Stomach smooth muscle (tissue), 2 donors: Measurements from ENCODE around the gene BPIFB6.

Experiments used
- H3K27ac ChIP-seq: one replicate; pipeline ENCODE4 v1.7.0; 2013; ENCODE audit warnings: mild to moderate bottlenecking, low read length, inconsistent platforms
- H3K27me3 ChIP-seq, 2 donors: one replicate each; pipeline ENCODE4 v1.7.0; 2013; ENCODE audit warnings: low read length in 2 of 2; ENCODE audit not compliant: insufficient read depth in 2 of 2, control insufficient read depth in 1 of 2
- H3K36me3 ChIP-seq, 2 donors: one replicate each; pipeline ENCODE4 v1.7.0; 2013; ENCODE audit warnings: low read length in 2 of 2; ENCODE audit not compliant: control insufficient read depth in 2 of 2, insufficient read depth in 2 of 2
- H3K4me1 ChIP-seq: one replicate; pipeline ENCODE4 v1.7.0; 2013; ENCODE audit warnings: low read length; ENCODE audit not compliant: control insufficient read depth, insufficient read depth
- H3K4me3 ChIP-seq, 2 donors: one replicate each; pipeline ENCODE4 v1.7.0; 2013; ENCODE audit warnings: low read length in 2 of 2
- H3K9ac ChIP-seq, 2 donors: one replicate each; pipeline ENCODE4 v1.7.0; 2013; ENCODE audit warnings: low read length in 2 of 2, mild to moderate bottlenecking in 1 of 2
- H3K9me3 ChIP-seq, 2 donors: one replicate each; pipeline ENCODE4 v1.7.0; 2013; ENCODE audit warnings: low read length in 2 of 2; ENCODE audit not compliant: control insufficient read depth in 2 of 2
- donor health status: healthy.
- donor health status: Pancreatic carcinoma.

The BPIFB6 gene

DNA sequence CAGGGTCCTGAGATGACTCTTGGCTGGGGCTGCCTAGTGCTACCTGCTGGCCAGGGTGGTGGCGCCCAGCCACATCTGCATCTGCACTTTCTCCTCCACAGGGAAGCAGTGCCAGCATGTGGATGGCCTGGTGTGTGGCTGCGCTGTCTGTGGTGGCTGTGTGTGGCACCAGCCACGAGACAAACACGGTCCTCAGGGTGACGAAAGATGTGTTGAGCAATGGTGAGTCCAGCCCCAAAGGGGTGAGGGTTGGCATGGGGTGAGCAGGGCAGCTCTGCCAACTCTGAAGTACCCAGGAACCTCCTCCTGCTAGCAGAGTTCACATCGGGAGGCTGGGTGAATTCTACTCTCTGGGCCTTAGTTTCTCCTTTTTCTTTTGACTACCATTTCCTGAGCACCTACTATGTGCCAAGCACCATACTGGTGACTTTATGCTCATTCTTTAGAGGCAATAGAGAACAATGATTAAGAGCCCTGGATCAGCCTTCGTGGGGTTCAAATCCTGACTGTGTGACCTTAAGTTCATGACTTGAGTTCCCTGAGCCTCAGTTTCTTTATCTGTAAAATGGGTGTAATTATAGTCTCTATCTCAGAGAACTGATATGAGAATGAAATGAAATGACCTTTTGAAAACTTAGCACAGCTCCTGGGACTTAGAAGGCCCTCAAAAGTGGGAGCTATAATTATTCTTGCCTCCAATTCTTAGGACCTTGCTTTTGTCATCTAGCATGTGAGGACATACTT lies 50.1 kb downstream of the BPIFB6 start:
- Histone ChIP-seq H3K27me3 (peaks cover 0 to 5% of the 10 kb centered on the region in 2 donors), H3K36me3 (no peaks in the 10 kb centered on the region), H3K27ac (no peak overlapping the region), H3K9me3 (no peaks in the 10 kb centered on the region), H3K4me3 (no peak overlapping the region), H3K4me1 (no peaks in the 10 kb centered on the region), H3K9ac (no peak overlapping the region)

GRCh38 chr20:33082546-33082945 lies 51.1 kb downstream of the BPIFB6 start:
- Histone ChIP-seq H3K27ac (no peak overlapping the region), H3K9me3 (no peaks in the 10 kb centered on the region), H3K36me3 (no peaks in the 10 kb centered on the region), H3K4me1 (no peaks in the 10 kb centered on the region), H3K4me3 (no peak overlapping the region), H3K27me3 (peaks cover 0 to 3% of the 10 kb centered on the region in 2 donors), H3K9ac (no peak overlapping the region)

GRCh38 chr20:33083544-33084340 lies 52.3 kb downstream of the BPIFB6 start:
- Histone ChIP-seq H3K9me3 (no peaks in the 10 kb centered on the region), H3K27me3 (peaks cover 0 to 3% of the 10 kb centered on the region in 2 donors), H3K4me1 (no peaks in the 10 kb centered on the region), H3K9ac (no peak overlapping the region), H3K36me3 (no peaks in the 10 kb centered on the region), H3K4me3 (no peak overlapping the region), H3K27ac (no peak overlapping the region)

DNA sequence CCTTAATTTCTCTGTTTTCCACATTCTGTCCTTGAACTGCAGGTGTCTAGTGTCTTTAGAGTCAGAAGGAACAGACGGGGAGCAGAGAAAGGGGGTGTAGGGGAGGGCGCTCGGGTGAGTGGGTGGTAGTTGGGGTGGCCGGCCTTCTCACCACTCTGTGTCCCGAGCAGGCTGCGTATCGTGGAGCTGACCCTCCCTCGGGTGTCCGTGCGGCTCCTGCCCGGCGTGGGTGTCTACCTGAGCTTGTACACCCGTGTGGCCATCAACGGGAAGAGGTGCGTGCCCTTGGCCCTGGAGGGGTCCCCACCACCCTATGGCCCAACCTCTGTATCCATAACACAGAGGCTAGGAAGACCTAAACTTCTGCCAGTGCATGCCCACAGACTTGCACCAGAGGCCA lies 53.3 kb downstream of the BPIFB6 start:
- Histone ChIP-seq H3K27me3 (peaks cover 0 to 3% of the 10 kb centered on the region in 2 donors), H3K27ac (no peak overlapping the region), H3K9me3 (no peaks in the 10 kb centered on the region), H3K36me3 (no peaks in the 10 kb centered on the region), H3K9ac (no peak overlapping the region), H3K4me1 (no peaks in the 10 kb centered on the region), H3K4me3 (no peak overlapping the region)

- H3K27me3 ChIP-seq: peaks cover 0 to 3% of the 10 kb centered on the region in 2 donors
- H3K27ac ChIP-seq: no peak overlapping the region
- no peaks in the 10 kb centered on the region for H3K36me3 ChIP-seq
- H3K4me1 ChIP-seq: no peaks in the 10 kb centered on the region
- H3K9me3 ChIP-seq: no peaks in the 10 kb centered on the region
- no peak overlapping the region for H3K4me3 ChIP-seq
- H3K9ac ChIP-seq: no peak overlapping the region
Measured at GRCh38 chr20:33086052-33086722, 54.7 kb downstream of the BPIFB6 start.

DNA sequence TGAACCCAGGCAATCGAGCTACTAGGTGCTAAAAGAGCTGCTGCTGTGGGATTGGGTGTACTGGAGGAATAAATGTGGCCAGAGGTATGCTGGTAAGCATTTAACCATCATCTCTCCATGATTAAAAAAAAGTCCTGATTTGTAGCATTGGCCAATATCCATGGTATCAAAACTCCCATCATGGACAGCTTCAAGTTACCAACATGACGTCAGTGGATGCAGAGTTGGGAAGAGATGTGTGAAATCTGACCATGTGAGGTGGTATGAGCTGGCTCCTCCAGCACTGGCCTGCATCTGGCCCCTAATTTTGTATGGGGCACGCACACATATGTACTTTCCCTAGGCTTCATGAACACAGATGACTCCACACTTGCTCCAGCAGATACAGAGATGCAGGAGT lies 59.7 kb downstream of the BPIFB6 start:
- H3K36me3 ChIP-seq: no peaks in the 10 kb centered on the region
- H3K9ac ChIP-seq: no peak overlapping the region
- H3K4me1 ChIP-seq: no peaks in the 10 kb centered on the region
- no peak overlapping the region for H3K4me3 ChIP-seq
- H3K9me3 ChIP-seq: no peaks in the 10 kb centered on the region
- H3K27me3 ChIP-seq: no peaks in the 10 kb centered on the region
- no peak overlapping the region for H3K27ac ChIP-seq

- no peaks in the 10 kb centered on the region for H3K27me3 ChIP-seq
- H3K27ac ChIP-seq: no peak overlapping the region
- H3K4me1 ChIP-seq: peaks cover 2% of the 10 kb centered on the region
- H3K4me3 ChIP-seq: no peak overlapping the region
- H3K9me3 ChIP-seq: no peaks in the 10 kb centered on the region
- H3K9ac ChIP-seq: no peak overlapping the region
- no peaks in the 10 kb centered on the region for H3K36me3 ChIP-seq
Measured at GRCh38 chr20:33091693-33092092, 60.2 kb downstream of the BPIFB6 start.

- H3K36me3 ChIP-seq: no peaks in the 10 kb centered on the region
Measured at GRCh38 chr20:33092361-33092760, 60.9 kb downstream of the BPIFB6 start.

GRCh38 chr20:33093074-33093473 lies 61.6 kb downstream of the BPIFB6 start:
- H3K36me3 ChIP-seq: no peaks in the 10 kb centered on the region
- H3K9me3 ChIP-seq: no peaks in the 10 kb centered on the region

More at GRCh38 chr20:33092361-33092760, 60.9 kb downstream of the BPIFB6 start:
- Histone ChIP-seq H3K4me3 (no peak overlapping the region), H3K9ac (no peak overlapping the region), H3K27me3 (no peaks in the 10 kb centered on the region), H3K9me3 (no peaks in the 10 kb centered on the region), H3K4me1 (peaks cover 4% of the 10 kb centered on the region), H3K27ac (no peak overlapping the region)

DNA sequence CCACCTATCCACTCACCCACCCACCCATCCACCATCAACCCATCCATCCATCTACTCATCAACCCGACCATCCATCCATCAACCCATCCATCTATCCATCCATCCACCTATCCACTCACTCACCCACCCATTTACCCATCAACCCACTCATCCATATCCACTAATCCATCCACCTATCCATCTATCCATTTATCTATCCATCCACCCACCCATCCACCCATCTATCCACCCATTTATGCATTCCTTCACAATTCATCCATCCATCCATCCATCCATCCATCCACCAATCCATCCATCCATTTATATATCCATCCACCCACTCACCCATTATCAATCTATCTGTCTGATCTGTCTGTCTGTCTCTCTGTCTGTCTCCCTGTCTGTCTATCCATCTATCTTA lies 62.1 kb downstream of the BPIFB6 start:
- Histone ChIP-seq H3K4me1 (peaks cover 4% of the 10 kb centered on the region), H3K27me3 (no peaks in the 10 kb centered on the region), H3K27ac (no peak overlapping the region), H3K9ac (no peak overlapping the region), H3K36me3 (no peaks in the 10 kb centered on the region), H3K9me3 (no peaks in the 10 kb centered on the region), H3K4me3 (no peak overlapping the region)

More at GRCh38 chr20:33093074-33093473, 61.6 kb downstream of the BPIFB6 start:
- Histone ChIP-seq H3K27me3 (no peaks in the 10 kb centered on the region), H3K4me3 (no peak overlapping the region), H3K4me1 (peaks cover 4% of the 10 kb centered on the region), H3K9ac (no peak overlapping the region), H3K27ac (no peak overlapping the region)
